Stimulated activated CD4-positive, alpha-beta T cell treated with anti-CD3 and anti-CD28 coated beads, Interleukin-15, amount 100 ng/mL, for 24 hours (primary cell): ENCODE measurements around the gene SERPINA6.
"Not testable (repeated sequence)": the region's sequence is repeated elsewhere in the genome, so short reads cannot be mapped to it uniquely, and the experiment has no call there.

Source experiments
- DNase-seq: peaks from one replicate; pipeline ENCODE4 v3.0.0-alpha.2; 2020

Gene SERPINA6

GRCh38 chr14:94321421-94322271 is 1.5 kb downstream of the SERPINA6 start:
- DNase-seq = no peak

- DNase-seq = no peak
Observed at GRCh38 chr14:94320243-94320642, 2.9 kb downstream of the SERPINA6 start.

- DNase-seq = no peak
Observed at GRCh38 chr14:94317259-94317658, 5.9 kb downstream of the SERPINA6 start.

- no peak for DNase-seq
Observed at GRCh38 chr14:94316692-94317091, 6.4 kb downstream of the SERPINA6 start.

- DNase-seq = no peak
Observed at GRCh38 chr14:94314890-94315289, 8.2 kb downstream of the SERPINA6 start.

- DNase-seq = no peak
Observed at GRCh38 chr14:94313991-94314655, 9.0 kb downstream of the SERPINA6 start.

- DNase-seq = no peak
Observed at GRCh38 chr14:94312481-94313246, 10.5 kb downstream of the SERPINA6 start.

GRCh38 chr14:94310248-94310647 is 12.9 kb downstream of the SERPINA6 start:
- DNase-seq = no peak

GRCh38 chr14:94309721-94310120 is 13.4 kb downstream of the SERPINA6 start:
- no peak for DNase-seq

- DNase-seq = no peak
Observed at GRCh38 chr14:94307410-94307992, 15.6 kb downstream of the SERPINA6 start.

GRCh38 chr14:94306047-94306978 is 16.8 kb downstream of the SERPINA6 start:
- no peak for DNase-seq

- DNase-seq = no peak
Observed at GRCh38 chr14:94305620-94306019, 17.5 kb downstream of the SERPINA6 start.

GRCh38 chr14:94304243-94304642 is 18.9 kb downstream of the SERPINA6 start:
- no peak for DNase-seq

GRCh38 chr14:94303111-94303510 is 20.0 kb downstream of the SERPINA6 start:
- DNase-seq = no peak

GRCh38 chr14:94298130-94298529 is 25.0 kb downstream of the SERPINA6 start:
- no peak for DNase-seq

- DNase-seq = not testable (repeated sequence)
Observed at GRCh38 chr14:94296181-94296545, 27.0 kb downstream of the SERPINA6 start.

GRCh38 chr14:94295360-94296180 is 27.6 kb downstream of the SERPINA6 start:
- DNase-seq = no peak

- no peak for DNase-seq
Observed at GRCh38 chr14:94293578-94293924, 29.6 kb downstream of the SERPINA6 start.

GRCh38 chr14:94292872-94293577 is 30.1 kb downstream of the SERPINA6 start, which contains the start of gene SERPINA10:
TSS of gene SERPINA10 (minus strand) at chr14:94293268. CDS start at chr14:94290593, 2,675 bp downstream.
- DNase-seq = no peak

GRCh38 chr14:94292526-94292871 is 30.6 kb downstream of the SERPINA6 start:
- DNase-seq = no peak
